ENCODE measurements around the gene RHBDF2. TPM values are rescaled to one million over a fixed set of nuclear protein-coding genes. Genes with fewer than 3 reads are reported as not detected.
A peak's percentile ranks its signal among the peaks of the same experiment; 100 is the strongest.

RHBDF2 gene
- polyA plus RNA-seq, 3 donors: 36.9 to 124 (median 68.6) TPM

DNA sequence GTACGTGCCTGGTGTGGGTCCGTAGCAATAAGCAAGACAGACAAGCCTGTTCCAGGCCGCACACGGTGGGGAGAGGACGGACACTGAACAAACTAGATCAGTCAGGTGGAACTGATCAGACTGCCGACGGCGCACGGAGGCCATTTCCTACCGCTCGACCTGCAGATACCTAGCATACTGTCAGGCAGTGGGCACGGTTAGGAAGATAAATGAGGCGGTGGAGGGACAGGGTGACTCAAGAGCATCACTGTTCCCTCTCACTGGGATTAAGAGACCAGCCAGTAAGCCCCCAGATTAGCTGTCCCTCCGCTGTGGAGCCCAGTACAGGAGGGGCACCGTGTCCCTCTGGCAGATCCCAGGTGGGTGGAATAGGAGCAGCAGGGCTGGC, 29.0 kb downstream of the RHBDF2 start:
- Histone ChIP-seq H3K9me3 (replicated peaks in 1 of 2; ENCODE audit: control insufficient read depth in 1 of 2, insufficient read depth in 1 of 2, low read length in 2 of 2) (no peaks in the 10 kb centered on the region), H3K4me2 (replicated peaks; ENCODE audit: extremely low read depth, low read length, poor library complexity, severe bottlenecking) (no peak overlapping the region), H3K79me2 (ENCODE audit: insufficient read depth, low read length) (no peaks in the 10 kb centered on the region), H3K27me3 (ENCODE audit: control insufficient read depth in 2 of 2, insufficient read depth in 2 of 2, low read length in 2 of 2) (no peaks in the 10 kb centered on the region), H3K9ac (ENCODE audit: insufficient read depth, low read length, poor library complexity, severe bottlenecking) (no peak overlapping the region), H4K20me1 (ENCODE audit: insufficient read depth, low read length) (peaks cover 13% of the 10 kb centered on the region), H3K4me1 (ENCODE audit: control insufficient read depth in 1 of 2, insufficient read depth in 2 of 2, low read length in 2 of 2) (no peaks in the 10 kb centered on the region), H3K27ac (ENCODE audit: low read depth in 1 of 2, low read length in 2 of 2) (peak overlapping the region in 1 of 2 donors; percentile 14), H3K36me3 (replicated peaks in 1 of 2; ENCODE audit: control insufficient read depth in 1 of 2, insufficient read depth in 2 of 2, low read length in 2 of 2) (peaks cover 82 to 88% of the 10 kb centered on the region in 2 donors), H2AFZ (ENCODE audit: insufficient read depth, low read depth, low read length, poor library complexity, severe bottlenecking) (no peak overlapping the region), H3K4me3 (replicated peaks in 1 of 3; ENCODE audit: low read depth in 2 of 3, low read length in 3 of 3) (no peak overlapping the region)
- peaks cover 0 to 2% (median 0%) of the 10 kb centered on the region in 3 donors for H3K27me3 Mint-ChIP-seq (ENCODE audit: low read depth in 3 of 3)
- no peak overlapping the region for H3K27ac Mint-ChIP-seq
- 98% methylated on average over 14 of the region's 15 CpGs for WGBS (ENCODE audit: insufficient coverage)
- peaks cover 2% of the 10 kb centered on the region for H3K4me1 Mint-ChIP-seq
- no peaks in the 10 kb centered on the region for H3K9me3 Mint-ChIP-seq
- H3K36me3 Mint-ChIP-seq: peaks cover 66 to 88% of the 10 kb centered on the region in 2 donors
- no peak overlapping the region for H3K4me3 Mint-ChIP-seq
- TF ChIP-seq, protein P1, sequence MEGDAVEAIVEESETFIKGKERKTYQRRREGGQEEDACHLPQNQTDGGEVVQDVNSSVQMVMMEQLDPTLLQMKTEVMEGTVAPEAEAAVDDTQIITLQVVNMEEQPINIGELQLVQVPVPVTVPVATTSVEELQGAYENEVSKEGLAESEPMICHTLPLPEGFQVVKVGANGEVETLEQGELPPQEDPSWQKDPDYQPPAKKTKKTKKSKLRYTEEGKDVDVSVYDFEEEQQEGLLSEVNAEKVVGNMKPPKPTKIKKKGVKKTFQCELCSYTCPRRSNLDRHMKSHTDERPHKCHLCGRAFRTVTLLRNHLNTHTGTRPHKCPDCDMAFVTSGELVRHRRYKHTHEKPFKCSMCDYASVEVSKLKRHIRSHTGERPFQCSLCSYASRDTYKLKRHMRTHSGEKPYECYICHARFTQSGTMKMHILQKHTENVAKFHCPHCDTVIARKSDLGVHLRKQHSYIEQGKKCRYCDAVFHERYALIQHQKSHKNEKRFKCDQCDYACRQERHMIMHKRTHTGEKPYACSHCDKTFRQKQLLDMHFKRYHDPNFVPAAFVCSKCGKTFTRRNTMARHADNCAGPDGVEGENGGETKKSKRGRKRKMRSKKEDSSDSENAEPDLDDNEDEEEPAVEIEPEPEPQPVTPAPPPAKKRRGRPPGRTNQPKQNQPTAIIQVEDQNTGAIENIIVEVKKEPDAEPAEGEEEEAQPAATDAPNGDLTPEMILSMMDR (IDR thresholded peaks at IDR 0.05): no peak
- intact Hi-C loops (cut with micrococcal nuclease): no loop called here
- DNase-seq: no peak

DNA sequence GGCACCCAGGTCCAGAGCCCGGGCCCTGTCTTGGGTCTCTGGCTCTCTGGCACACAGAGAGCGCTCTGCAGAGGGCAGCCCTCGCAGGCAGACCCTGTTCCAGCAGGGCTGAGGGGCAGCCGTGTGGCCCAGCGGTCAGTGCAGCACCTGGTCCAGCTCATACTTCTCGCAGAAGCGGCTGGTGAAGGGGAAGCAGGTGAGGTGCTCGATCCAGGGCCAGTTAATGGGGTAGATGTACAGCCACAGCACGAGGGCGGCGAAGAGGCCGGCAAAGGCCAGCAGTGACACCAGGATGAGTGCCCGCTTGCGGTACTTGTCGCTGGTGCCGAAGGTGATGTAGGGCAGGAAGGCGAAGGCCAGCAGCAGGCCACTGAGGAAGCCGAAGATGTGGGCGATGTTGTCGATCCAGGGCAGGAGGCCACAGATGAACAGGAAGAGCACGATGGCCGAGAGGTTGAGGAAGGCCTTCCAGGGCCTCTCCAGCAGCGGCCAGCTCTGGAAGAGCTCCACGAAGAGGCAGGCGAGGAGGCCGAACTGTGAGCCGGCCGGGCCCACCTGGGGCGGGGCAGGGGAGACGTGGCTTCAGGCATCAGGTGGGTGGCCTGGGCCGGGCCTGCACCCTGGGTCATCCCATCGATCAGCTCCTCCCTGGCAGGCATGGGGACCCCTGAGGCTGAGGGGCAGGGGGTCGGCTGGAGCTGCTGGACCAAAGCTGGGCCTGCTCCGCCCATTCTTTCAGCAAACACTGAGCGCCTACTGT, 29.5 kb downstream of the RHBDF2 start:
- Histone ChIP-seq H2AFZ (ENCODE audit: insufficient read depth, low read depth, low read length, poor library complexity, severe bottlenecking) (no peak overlapping the region), H3K79me2 (ENCODE audit: insufficient read depth, low read length) (no peaks in the 10 kb centered on the region), H3K9ac (ENCODE audit: insufficient read depth, low read length, poor library complexity, severe bottlenecking) (no peak overlapping the region), H3K36me3 (replicated peaks in 1 of 2; ENCODE audit: control insufficient read depth in 1 of 2, insufficient read depth in 2 of 2, low read length in 2 of 2) (peaks cover 77 to 82% of the 10 kb centered on the region in 2 donors), H4K20me1 (ENCODE audit: insufficient read depth, low read length) (peaks cover 13% of the 10 kb centered on the region), H3K4me1 (ENCODE audit: control insufficient read depth in 1 of 2, insufficient read depth in 2 of 2, low read length in 2 of 2) (no peaks in the 10 kb centered on the region), H3K4me2 (replicated peaks; ENCODE audit: extremely low read depth, low read length, poor library complexity, severe bottlenecking) (no peak overlapping the region), H3K27me3 (ENCODE audit: control insufficient read depth in 2 of 2, insufficient read depth in 2 of 2, low read length in 2 of 2) (no peaks in the 10 kb centered on the region), H3K9me3 (replicated peaks in 1 of 2; ENCODE audit: control insufficient read depth in 1 of 2, insufficient read depth in 1 of 2, low read length in 2 of 2) (no peaks in the 10 kb centered on the region), H3K4me3 (replicated peaks in 1 of 3; ENCODE audit: low read depth in 2 of 3, low read length in 3 of 3) (no peak overlapping the region), H3K27ac (ENCODE audit: low read depth in 1 of 2, low read length in 2 of 2) (no peak overlapping the region)
- DNase-seq: no peak
- Mint-ChIP-seq H3K36me3 (peaks cover 61 to 82% of the 10 kb centered on the region in 2 donors), H3K4me3 (no peak overlapping the region), H3K27me3 (ENCODE audit: low read depth in 3 of 3) (peaks cover 0 to 2% (median 0%) of the 10 kb centered on the region in 3 donors), H3K27ac (peak overlapping the region in 2 of 7 donors; percentile 15 to 20), H3K9me3 (no peaks in the 10 kb centered on the region), H3K4me1 (peaks cover 2% of the 10 kb centered on the region)
- 95% methylated on average over 35 of the region's 35 CpGs for WGBS (ENCODE audit: insufficient coverage)
- intact Hi-C loops (cut with micrococcal nuclease): no loop called here
- TF ChIP-seq, protein P1 (IDR thresholded peaks at IDR 0.05): no peak
